Raji (cell line): ENCODE data around the gene TSPYL1.

ENCODE experiments used
- POLR2A ChIP-seq: IDR thresholded peaks from 2 replicates; pipeline ENCODE4 v1.6.1; 2011; ENCODE audit warnings: low read depth, low read length, control low read depth; ENCODE audit not compliant: insufficient read depth

The TSPYL1 gene

DNA sequence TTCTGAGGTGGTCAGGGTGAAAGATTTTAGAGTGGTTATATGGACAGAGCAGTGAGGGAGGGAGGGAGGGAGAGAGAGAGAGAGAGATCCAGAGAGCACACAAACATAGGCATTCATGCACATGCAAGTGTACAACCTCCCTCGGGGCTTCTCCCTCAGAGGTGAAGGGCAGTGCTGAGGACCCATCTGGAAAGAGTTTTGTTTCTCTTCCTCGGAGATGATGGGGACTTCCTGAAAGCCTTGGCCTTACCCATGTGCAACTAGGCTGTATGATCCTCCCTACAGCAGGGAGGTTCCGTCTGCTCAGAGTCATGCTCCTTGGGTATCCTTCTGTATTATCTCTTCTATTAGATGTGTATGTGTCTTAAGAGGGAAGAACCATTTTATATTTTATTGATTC, 21.4 kb upstream of the TSPYL1 start:
- no peak for TF ChIP-seq POLR2A

DNA sequence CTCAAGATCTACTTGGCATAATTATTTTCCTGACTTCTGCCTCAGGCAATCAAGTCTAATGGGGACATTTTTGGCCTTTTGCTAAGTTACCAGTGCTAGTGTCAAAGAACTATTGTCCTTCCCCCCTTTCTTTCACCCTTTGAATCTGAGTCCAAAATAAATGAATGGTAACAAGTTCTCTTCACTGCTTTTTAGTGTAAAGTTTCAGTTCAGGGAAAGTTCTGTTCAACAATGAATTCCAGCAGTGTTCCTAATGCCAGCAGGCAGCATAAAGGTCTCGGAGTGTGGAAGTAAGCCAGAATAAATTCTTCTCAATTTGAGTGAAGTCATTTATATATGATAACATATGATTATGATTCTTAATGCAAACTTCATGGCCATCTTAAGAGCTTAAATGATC, 20.8 kb upstream of the TSPYL1 start:
- no peak for TF ChIP-seq POLR2A

- TF ChIP-seq POLR2A: no peak
These were observed 19.2 kb upstream of the TSPYL1 start for GRCh38 chr6:116298973-116299372.

DNA sequence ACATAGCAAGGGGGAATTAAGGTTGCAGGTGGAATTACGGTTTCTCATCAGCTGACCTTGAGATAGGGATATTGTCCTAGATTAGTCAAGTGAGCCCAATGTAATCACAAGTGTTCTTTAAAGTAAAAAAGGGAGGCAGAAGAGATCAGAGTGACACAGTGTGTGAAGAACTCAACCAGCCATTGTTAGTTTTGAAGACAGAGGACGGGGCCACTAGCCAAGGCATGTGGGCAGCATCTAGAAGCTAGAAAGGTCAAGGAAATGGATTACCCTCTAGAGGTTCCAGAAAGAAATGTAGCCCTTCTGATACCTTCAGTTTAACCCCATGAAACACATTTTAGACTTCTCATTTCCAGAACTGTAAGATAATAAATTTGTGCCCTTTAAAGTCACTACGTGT, 18.5 kb upstream of the TSPYL1 start:
- TF ChIP-seq POLR2A: no peak

DNA sequence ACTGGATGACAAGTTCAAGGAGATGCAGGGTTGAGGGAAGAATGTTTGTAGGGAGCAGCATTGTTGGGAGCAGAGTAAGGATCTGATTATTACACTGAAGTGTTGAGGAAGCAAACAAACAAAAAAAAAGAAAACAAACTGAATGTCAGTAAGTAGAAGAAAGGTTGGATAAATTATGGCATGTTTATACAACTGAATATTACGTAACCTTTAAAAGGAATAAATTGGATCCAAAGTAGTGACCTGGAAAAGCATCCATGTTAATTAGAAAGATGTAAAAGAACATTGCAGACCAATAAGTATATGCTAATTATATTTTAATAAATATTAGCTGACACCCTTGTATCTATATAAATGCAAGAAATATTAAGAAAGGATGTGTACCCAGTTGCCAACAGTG, 12.8 kb upstream of the TSPYL1 start:
- TF ChIP-seq POLR2A: no peak

DNA sequence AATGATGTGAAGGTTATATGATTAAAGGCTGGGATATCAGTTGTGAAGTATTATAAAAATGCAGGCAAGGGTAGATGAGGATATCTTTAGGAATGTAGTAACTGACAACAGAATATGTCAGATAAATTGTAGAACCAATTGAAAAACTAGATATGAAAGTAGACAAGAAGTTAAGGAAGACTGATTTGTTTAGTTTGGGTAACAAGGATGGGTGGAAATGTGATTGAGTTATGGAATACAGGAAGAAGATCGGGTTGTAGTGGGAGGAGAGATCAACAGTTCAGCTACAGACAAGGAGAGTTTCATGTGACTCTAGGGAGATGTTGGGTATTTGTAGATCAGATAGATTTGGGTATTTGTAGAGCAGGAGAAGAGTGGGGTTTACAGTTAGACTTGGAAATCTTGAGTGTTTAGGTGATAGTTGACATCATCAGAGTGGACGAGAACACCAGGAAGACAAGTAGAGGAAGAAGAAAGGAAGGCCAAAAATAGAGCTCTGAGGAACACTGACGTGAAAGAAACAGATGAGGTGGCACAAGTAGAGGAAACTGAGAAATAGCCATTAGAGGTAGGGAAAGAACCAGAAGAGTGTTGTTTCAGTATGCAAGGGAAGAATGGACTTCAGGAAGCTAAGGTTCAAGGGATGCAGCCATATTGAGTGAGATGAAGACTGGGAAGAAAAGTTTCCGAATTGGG, 12.1 kb upstream of the TSPYL1 start:
- no peak for TF ChIP-seq POLR2A

DNA sequence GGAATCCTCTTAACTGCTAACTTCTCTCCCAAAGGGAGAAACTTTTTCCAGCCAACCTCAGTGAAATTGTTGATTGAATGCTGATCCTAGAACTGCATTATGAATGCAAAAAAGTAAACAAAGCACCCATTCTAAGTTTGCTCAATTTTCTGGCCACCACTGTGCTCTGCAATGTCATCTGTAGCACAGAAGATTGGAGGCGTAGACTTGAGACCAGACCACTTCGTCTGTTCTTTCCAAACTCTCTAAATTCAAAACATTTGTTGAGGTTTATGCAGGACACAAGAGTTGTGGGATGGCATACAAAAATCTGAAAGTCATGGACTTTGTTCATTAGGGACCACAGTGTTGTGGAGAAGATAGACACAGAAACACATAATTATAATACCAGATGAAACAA, 11.1 kb upstream of the TSPYL1 start:
- no peak for TF ChIP-seq POLR2A

DNA sequence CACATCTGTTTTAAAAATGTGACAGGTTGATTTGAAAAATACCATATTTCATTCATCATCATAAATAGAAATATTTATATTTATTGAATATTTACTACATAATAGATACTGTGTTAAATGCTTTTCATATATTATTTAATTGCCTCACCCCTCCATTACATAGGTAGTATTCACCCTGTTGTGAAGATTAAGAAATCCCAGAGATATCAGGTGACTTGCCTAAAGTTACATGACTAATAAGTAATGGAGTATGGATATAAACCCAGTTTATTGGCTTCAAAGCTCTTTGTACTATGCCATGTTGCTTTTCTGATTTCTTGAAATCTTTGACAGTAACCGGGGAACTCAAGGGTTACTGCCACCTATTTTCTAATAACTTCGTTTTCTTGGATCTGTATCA, 10.1 kb upstream of the TSPYL1 start:
- no peak for TF ChIP-seq POLR2A

GRCh38 chr6:116287689-116288282, 8.1 kb upstream of the TSPYL1 start:
- no peak for TF ChIP-seq POLR2A

- TF ChIP-seq POLR2A: no peak
These were observed 7.1 kb upstream of the TSPYL1 start for GRCh38 chr6:116286773-116287358.

DNA sequence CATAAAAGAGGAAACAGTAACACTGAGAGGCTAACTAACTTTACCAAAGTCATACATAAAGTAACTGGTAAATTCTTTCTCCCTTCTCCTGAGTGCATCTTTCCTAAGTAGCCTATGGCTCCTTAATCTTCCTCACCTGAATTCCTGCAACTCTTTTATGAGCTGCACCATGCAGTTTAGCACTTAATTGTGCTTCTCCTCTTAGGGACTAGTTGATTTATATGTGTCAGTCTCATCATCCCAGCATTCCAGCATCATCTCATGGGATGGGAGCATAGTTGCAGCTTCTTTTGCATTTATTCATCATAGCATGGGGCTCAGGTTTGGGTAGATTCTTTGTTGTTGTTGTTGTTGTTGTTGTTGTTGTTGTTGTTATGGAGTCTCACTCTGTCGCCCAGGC, 3.5 kb upstream of the TSPYL1 start:
- TF ChIP-seq POLR2A: no peak

DNA sequence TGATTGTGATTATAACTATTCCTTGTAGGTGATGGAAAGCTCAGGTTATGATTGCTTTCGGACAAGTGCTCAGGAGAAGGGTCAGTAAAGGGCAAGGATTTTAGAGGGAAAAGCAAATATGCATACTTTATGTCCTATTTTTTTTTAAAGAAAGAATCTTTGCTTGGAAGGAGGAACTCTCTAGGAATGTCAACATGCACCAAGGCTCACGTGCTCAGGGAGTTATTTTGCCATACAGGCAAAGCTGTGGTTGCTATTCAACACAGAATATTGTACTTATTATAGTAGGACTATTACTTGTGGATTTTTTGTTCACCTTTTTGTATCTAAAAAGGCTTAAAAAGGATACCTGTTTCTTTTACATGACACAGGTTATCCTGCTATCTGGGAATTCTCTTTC, 3.0 kb upstream of the TSPYL1 start:
- no peak for TF ChIP-seq POLR2A

DNA sequence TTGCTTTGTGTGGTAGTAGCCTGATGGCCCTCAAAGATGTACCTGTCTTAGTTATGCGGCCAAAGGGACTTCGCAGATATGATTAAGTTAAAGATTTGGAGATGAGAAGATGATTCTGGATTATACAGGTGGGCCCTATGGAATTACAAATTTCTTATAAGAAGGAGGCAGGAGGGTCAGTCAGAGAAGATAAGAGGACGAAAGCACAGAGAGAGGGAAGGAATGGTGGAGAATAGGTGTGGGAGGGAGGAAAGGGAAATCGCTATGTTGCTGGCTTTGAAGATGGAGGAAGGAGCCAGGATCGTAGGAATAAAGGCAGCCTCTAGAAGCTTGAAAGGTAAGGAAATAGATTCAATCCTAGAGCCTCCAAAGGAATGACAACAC, 1.2 kb upstream of the TSPYL1 start:
- TF ChIP-seq POLR2A: no peak

DNA sequence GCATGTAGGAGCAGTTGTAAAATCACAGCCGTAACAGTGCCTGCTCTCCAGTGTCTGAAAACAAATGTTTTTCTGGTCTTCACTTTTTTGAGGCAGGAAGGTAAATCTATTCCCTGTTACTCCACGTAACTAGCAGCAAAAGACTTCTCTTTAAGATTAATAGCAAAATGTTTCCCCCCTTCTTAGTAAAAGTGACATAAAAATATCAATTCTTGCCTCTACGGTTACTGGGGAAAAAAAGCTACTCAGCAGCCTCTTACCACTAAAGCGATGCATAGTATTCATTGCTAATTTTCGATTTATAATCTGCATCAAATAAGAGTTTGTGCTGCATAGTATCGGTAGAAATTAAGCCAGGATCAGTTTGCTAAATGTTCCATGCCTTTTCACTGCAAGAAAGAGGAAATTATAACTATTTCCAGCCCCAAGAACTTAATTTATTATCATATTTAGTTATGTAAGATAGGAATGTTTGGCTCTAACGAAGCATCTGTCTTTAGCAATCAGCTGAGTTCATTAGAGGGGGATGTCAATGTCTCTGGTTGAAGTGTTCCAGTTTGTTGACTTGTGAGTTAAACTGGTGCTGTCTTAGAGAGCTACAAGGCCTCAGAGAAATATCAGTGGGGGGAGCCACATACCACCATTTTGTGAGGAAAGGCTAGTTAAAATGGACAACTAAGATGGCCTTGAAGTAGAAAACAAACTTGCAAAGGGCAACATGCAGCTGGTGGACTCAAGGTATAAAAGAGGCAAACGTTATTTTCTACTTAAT, 617 bp upstream of the TSPYL1 start:
- no peak for TF ChIP-seq POLR2A

- TF ChIP-seq POLR2A: no peak
These were observed 887 bp downstream of the TSPYL1 start for GRCh38 chr6:116278854-116279231.

GRCh38 chr6:116278481-116278829, 1.3 kb downstream of the TSPYL1 start:
- TF ChIP-seq POLR2A: no peak
